Natural killer cell (primary cell): Measurements from ENCODE around the gene RETREG1. TPM values are rescaled to one million over a fixed set of nuclear protein-coding genes. Genes with fewer than 3 reads are reported as not detected.

Source experiments
- ATAC-seq, 3 donors: fragments of 150-1000 bp in 2 of 3; fragments of 200-7000 bp in 1 of 3; cut with Tn5 transposase; 1 replicate in 1 of 3; 2 replicates in 2 of 3; pipeline ENCODE4 v1.10.0; 2021; ENCODE audit warnings: mild to moderate bottlenecking in 2 of 3, moderate library complexity in 2 of 3
- DNase-seq, 2 donors: peaks; one replicate each; pipeline versions ENCODE4 v3.0.0 to v3.0.0-alpha.2; 2013 to 2021; ENCODE audit warnings: mixed read lengths in 1 of 2
- H3K27ac ChIP-seq: one replicate; pipeline ENCODE4 v1.5.1; 2013; ENCODE audit warnings: mild to moderate bottlenecking, low read length
- H3K27me3 ChIP-seq: one replicate; pipeline ENCODE4 v1.6.1; 2013; ENCODE audit warnings: low read length; ENCODE audit not compliant: control insufficient read depth, insufficient read depth
- H3K36me3 ChIP-seq: one replicate; pipeline ENCODE4 v1.6.1; 2013; ENCODE audit warnings: low read length; ENCODE audit not compliant: control insufficient read depth, insufficient read depth
- H3K4me1 ChIP-seq: one replicate; pipeline ENCODE4 v1.6.1; 2013; ENCODE audit warnings: low read length; ENCODE audit not compliant: control insufficient read depth, insufficient read depth
- H3K4me3 ChIP-seq: one replicate; pipeline ENCODE4 v1.5.1; 2013; ENCODE audit warnings: low read length
- H3K9me3 ChIP-seq: one replicate; pipeline ENCODE4 v1.6.1; 2013; ENCODE audit warnings: low read length; ENCODE audit not compliant: control insufficient read depth, insufficient read depth
- H3K27ac Mint-ChIP-seq, 2 donors: one replicate each; pipeline ENCODE4 v1.8.0; 2022; ENCODE audit warnings: mild to moderate bottlenecking in 2 of 2, mixed read lengths in 2 of 2, moderate library complexity in 1 of 2
- H3K27me3 Mint-ChIP-seq, 2 donors: one replicate each; pipeline ENCODE4 v1.8.0; 2022; ENCODE audit warnings: low read depth in 2 of 2, mixed read lengths in 2 of 2
- H3K36me3 Mint-ChIP-seq: one replicate; pipeline ENCODE4 v1.8.0; 2022; ENCODE audit warnings: mixed read lengths
- H3K4me1 Mint-ChIP-seq, 2 donors: one replicate each; pipeline ENCODE4 v1.8.0; 2022; ENCODE audit warnings: mixed read lengths in 2 of 2
- H3K4me3 Mint-ChIP-seq: one replicate; pipeline ENCODE4 v1.8.0; 2022; ENCODE audit warnings: mild to moderate bottlenecking, moderate library complexity, mixed read lengths
- H3K9me3 Mint-ChIP-seq, 2 donors: one replicate each; pipeline ENCODE4 v1.8.0; 2022; ENCODE audit warnings: mixed read lengths in 2 of 2
- WGBS: methylation state at CpG from one replicate; pipeline ENCODE4 v1.1.7; 2013; ENCODE audit warnings: missing lambda C conversion rate; ENCODE audit not compliant: insufficient coverage; 5-methylcytosine and 5-hydroxymethylcytosine counted together
- intact Hi-C: fragments of 100-400 bp; cut with micrococcal nuclease; formaldehyde crosslinking; loops from one replicate; pipeline ENCODE4 v1.14.2; 2022
- total RNA-seq, 4 donors: library from RNA; stranded (reverse); fragments of 120-200 nt in 1 of 4; gene quantifications; one replicate each; pipeline versions ENCODE4 v1.2.3 to v1.2.4, GENCODE V29; 2013 to 2022
- TF ChIP-seq, protein P1 (sequence below): fragments of 200-600 bp; IDR thresholded peaks from one replicate; pipeline ENCODE4 v1.8.0; 2022; ENCODE audit warnings: antibody characterized with exemption

The RETREG1 gene
- total RNA-seq, 3 donors from 2014 or later (not counting 1 experiment from before 2014, with no cell fraction given) = 2.1 to 4.5 (median 3.3) TPM

DNA sequence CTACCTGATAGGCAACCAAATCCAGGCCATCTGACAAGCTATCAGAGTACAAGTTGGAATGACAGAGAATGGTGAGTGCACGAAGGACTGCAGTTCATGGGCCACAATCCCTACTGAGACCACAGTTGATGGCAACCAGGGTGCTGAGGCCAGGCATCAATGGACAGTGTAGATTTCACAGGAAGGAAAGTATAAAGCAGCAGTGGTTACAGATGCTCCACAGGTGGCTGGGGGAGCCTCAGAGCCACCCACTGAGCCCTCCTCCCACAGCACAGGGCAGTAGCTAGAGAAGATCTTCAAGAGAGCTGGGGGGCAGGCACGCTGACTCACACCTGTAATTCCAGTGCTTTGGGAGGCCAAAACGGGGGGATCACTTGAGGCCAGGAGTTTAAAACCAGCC lies 49.4 kb downstream of the RETREG1 start:
- Mint-ChIP-seq H3K27me3 (no peaks in the 10 kb centered on the region), H3K36me3 (no peaks in the 10 kb centered on the region), H3K4me1 (peaks cover 0 to 5% of the 10 kb centered on the region in 2 donors), H3K9me3 (peaks cover 0 to 2% of the 10 kb centered on the region in 2 donors), H3K4me3 (no peak overlapping the region), H3K27ac (no peak overlapping the region)
- H3K36me3 ChIP-seq = no peaks in the 10 kb centered on the region
- H3K27me3 ChIP-seq = no peaks in the 10 kb centered on the region
- intact Hi-C loops = no loop called here
- TF ChIP-seq, protein P1, sequence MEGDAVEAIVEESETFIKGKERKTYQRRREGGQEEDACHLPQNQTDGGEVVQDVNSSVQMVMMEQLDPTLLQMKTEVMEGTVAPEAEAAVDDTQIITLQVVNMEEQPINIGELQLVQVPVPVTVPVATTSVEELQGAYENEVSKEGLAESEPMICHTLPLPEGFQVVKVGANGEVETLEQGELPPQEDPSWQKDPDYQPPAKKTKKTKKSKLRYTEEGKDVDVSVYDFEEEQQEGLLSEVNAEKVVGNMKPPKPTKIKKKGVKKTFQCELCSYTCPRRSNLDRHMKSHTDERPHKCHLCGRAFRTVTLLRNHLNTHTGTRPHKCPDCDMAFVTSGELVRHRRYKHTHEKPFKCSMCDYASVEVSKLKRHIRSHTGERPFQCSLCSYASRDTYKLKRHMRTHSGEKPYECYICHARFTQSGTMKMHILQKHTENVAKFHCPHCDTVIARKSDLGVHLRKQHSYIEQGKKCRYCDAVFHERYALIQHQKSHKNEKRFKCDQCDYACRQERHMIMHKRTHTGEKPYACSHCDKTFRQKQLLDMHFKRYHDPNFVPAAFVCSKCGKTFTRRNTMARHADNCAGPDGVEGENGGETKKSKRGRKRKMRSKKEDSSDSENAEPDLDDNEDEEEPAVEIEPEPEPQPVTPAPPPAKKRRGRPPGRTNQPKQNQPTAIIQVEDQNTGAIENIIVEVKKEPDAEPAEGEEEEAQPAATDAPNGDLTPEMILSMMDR = no peak
- no peak overlapping the region for H3K27ac ChIP-seq
- 81% methylated on average over 3 of the region's 3 CpGs for WGBS
- no peak overlapping the region for H3K4me3 ChIP-seq
- H3K9me3 ChIP-seq = no peaks in the 10 kb centered on the region
- ATAC-seq (no peak), DNase-seq (no peak)
- no peaks in the 10 kb centered on the region for H3K4me1 ChIP-seq

DNA sequence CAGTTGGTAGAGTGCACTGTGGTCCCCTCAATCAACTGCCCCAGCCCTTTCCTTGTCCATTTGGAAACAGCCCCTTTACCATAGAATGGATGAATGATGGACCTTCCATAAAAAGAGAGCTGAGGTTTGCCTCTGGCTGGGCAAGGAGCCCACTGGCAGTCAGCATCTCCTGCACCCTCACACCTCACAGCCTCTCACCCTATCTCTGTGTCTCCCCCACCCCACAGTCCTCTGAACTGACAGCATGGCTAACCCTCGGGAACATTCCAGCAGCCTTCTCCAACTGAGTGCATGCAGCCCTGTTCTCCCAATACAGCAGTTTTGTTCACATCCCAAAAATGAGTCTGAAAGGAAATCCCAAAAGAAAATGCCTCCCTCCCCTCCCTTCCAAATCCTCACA lies 51.7 kb downstream of the RETREG1 start:
- H3K27ac ChIP-seq = no peak overlapping the region
- 88% methylated on average over 1 of the region's 1 CpG for WGBS
- Mint-ChIP-seq H3K27me3 (no peaks in the 10 kb centered on the region), H3K27ac (no peak overlapping the region), H3K36me3 (no peaks in the 10 kb centered on the region), H3K4me3 (no peak overlapping the region), H3K4me1 (peaks cover 0 to 5% of the 10 kb centered on the region in 2 donors), H3K9me3 (peaks cover 0 to 2% of the 10 kb centered on the region in 2 donors)
- no peaks in the 10 kb centered on the region for H3K9me3 ChIP-seq
- H3K36me3 ChIP-seq = no peaks in the 10 kb centered on the region
- ATAC-seq (no peak), DNase-seq (no peak)
- intact Hi-C loops = no loop called here
- no peak overlapping the region for H3K4me3 ChIP-seq
- H3K4me1 ChIP-seq = no peaks in the 10 kb centered on the region
- no peaks in the 10 kb centered on the region for H3K27me3 ChIP-seq
- TF ChIP-seq, protein P1 = no peak

DNA sequence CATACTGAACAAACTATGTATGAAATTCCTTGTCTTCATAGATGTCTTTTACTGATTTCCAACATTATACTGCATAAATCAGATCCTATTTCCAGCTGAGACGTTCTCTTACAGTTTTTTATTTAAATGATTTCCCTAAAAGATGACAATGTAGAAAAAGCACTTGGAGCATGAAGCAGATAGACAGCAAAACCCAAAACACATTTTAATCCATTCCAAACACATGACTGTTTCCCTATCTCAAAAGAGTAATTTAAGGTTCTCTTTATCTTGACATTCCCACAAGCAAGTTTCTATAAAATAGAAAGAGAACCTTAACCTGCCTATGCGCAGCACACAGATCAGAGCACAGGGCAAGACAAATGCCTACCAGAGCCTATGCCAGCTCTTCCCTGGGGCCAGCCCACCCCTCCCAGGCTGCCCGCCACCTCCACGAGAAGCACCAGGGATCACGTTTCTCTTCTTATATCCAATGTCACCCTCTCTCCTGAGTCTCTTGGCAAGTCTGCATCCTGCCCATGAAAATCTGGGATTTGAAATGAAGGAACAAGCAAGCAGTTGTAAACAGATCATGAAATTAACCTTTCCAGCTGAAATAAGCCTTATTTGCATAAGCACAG lies 52.4 kb downstream of the RETREG1 start:
- Histone ChIP-seq H3K4me1 (no peaks in the 10 kb centered on the region), H3K9me3 (no peaks in the 10 kb centered on the region), H3K36me3 (no peaks in the 10 kb centered on the region), H3K4me3 (no peak overlapping the region), H3K27me3 (no peaks in the 10 kb centered on the region), H3K27ac (no peak overlapping the region)
- H3K4me1 Mint-ChIP-seq = peaks cover 0 to 5% of the 10 kb centered on the region in 2 donors
- H3K36me3 Mint-ChIP-seq = no peaks in the 10 kb centered on the region
- WGBS = 80% methylated on average over 5 of the region's 5 CpGs
- peaks cover 0 to 2% of the 10 kb centered on the region in 2 donors for H3K9me3 Mint-ChIP-seq
- ATAC-seq (no peak), DNase-seq (no peak)
- TF ChIP-seq, protein P1 = no peak
- no peak overlapping the region for H3K27ac Mint-ChIP-seq
- intact Hi-C loops = no loop called here
- H3K4me3 Mint-ChIP-seq = no peak overlapping the region
- H3K27me3 Mint-ChIP-seq = no peaks in the 10 kb centered on the region

DNA sequence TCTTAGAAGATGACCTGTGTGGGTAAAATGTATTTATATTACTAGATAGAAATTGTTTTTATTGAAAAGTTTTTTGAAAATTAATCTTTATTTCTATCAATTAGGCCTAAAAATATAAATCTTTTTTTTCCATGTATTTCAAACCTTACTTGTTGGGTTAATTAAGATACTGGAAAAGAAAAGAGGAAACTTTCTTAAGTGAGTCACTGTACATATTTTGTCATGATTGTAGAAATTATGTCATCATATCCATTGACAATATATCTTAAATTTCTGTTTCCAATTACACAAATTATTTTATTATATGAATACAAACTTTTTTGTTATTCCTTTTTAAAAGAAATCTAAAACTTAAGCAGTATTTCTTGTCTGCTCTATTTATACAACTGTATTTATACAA lies 53.1 kb downstream of the RETREG1 start:
- no peaks in the 10 kb centered on the region for H3K9me3 ChIP-seq
- no peaks in the 10 kb centered on the region for H3K36me3 ChIP-seq
- ATAC-seq (no peak), DNase-seq (no peak)
- H3K27me3 ChIP-seq = no peaks in the 10 kb centered on the region
- H3K4me1 Mint-ChIP-seq = peaks cover 0 to 5% of the 10 kb centered on the region in 2 donors
- H3K27ac ChIP-seq = no peak overlapping the region
- TF ChIP-seq, protein P1 = no peak
- no peak overlapping the region for H3K4me3 ChIP-seq
- H3K4me3 Mint-ChIP-seq = no peak overlapping the region
- peaks cover 0 to 2% of the 10 kb centered on the region in 2 donors for H3K9me3 Mint-ChIP-seq
- no peaks in the 10 kb centered on the region for H3K4me1 ChIP-seq
- no peaks in the 10 kb centered on the region for H3K27me3 Mint-ChIP-seq
- intact Hi-C loops = no loop called here
- H3K27ac Mint-ChIP-seq = no peak overlapping the region
- no peaks in the 10 kb centered on the region for H3K36me3 Mint-ChIP-seq
